RWPE2 (cell line): Measurements from ENCODE around the gene TTC28.
"Not testable (repeated sequence)": the region's sequence is repeated elsewhere in the genome, so short reads cannot be mapped to it uniquely, and the experiment has no call there.

ENCODE experiments used
- ATAC-seq: fragments of 200-7000 bp; cut with Tn5 transposase; 3 replicates; pipeline ENCODE4 v1.9.1; 2021; ENCODE audit warnings: low read depth
- DNase-seq: peaks from one replicate; pipeline ENCODE4 v3.0.0-alpha.2; 2020; ENCODE audit warnings: low spot score
- H3K27ac ChIP-seq: fragments of 450-650 bp; 2 replicates; pipeline ENCODE4 v1.5.1; 2017; ENCODE audit warnings: mild to moderate bottlenecking; ENCODE audit not compliant: poor library complexity, severe bottlenecking
- H3K27me3 ChIP-seq: fragments of 250-450 bp; sonication (Bioruptor Pico); 2 replicates; pipeline ENCODE4 v1.5.1; 2021; ENCODE audit warnings: mild to moderate bottlenecking, moderate library complexity; ENCODE audit not compliant: insufficient read depth, poor library complexity, severe bottlenecking
- H3K36me3 ChIP-seq: fragments of 250-450 bp; sonication (Bioruptor Pico); 2 replicates; pipeline ENCODE4 v1.5.1; 2020; ENCODE audit warnings: low read depth, mild to moderate bottlenecking, moderate library complexity
- H3K4me1 ChIP-seq: fragments of 250-450 bp; sonication (Bioruptor Pico); 2 replicates; pipeline ENCODE4 v1.5.1; 2021; ENCODE audit warnings: mild to moderate bottlenecking, moderate library complexity; ENCODE audit not compliant: insufficient read depth, poor library complexity, severe bottlenecking
- H3K4me3 ChIP-seq: fragments of 250-450 bp; sonication (Bioruptor Pico); 2 replicates; pipeline ENCODE4 v1.5.1; 2021; ENCODE audit warnings: mild to moderate bottlenecking, moderate library complexity; ENCODE audit not compliant: severe bottlenecking
- H3K9me3 ChIP-seq: fragments of 250-450 bp; sonication (Bioruptor Pico); 2 replicates; pipeline ENCODE4 v1.5.1; 2021; ENCODE audit warnings: mild to moderate bottlenecking, moderate library complexity; ENCODE audit not compliant: severe bottlenecking
- CTCF ChIP-seq: fragments of 450-650 bp; IDR thresholded peaks from one replicate; pipeline ENCODE4 v1.5.1; 2017; ENCODE audit warnings: mild to moderate bottlenecking, moderate library complexity; ENCODE audit not compliant: poor library complexity, severe bottlenecking

Gene TTC28

GRCh38 chr22:28366856-28367255 lies 312.8 kb downstream of the TTC28 start:
- TF ChIP-seq CTCF = no peak
- ATAC-seq (no peak), DNase-seq (no peak)
- no peaks in the 10 kb centered on the region for H3K4me1 ChIP-seq
- no peaks in the 10 kb centered on the region for H3K27me3 ChIP-seq
- H3K27ac ChIP-seq = no peak overlapping the region
- no peaks in the 10 kb centered on the region for H3K36me3 ChIP-seq
- no peak overlapping the region for H3K4me3 ChIP-seq
- H3K9me3 ChIP-seq = peaks cover 4% of the 10 kb centered on the region

GRCh38 chr22:28365371-28365770 lies 314.3 kb downstream of the TTC28 start:
- Histone ChIP-seq H3K27me3 (no peaks in the 10 kb centered on the region), H3K9me3 (peaks cover 4% of the 10 kb centered on the region), H3K4me1 (no peaks in the 10 kb centered on the region), H3K36me3 (no peaks in the 10 kb centered on the region), H3K27ac (no peak overlapping the region), H3K4me3 (no peak overlapping the region)
- DNase-seq (no peak), ATAC-seq (no peak)
- TF ChIP-seq CTCF = no peak

GRCh38 chr22:28364105-28364504 lies 315.5 kb downstream of the TTC28 start:
- not testable (repeated sequence) for H3K27me3 ChIP-seq, H3K4me3 ChIP-seq, H3K9me3 ChIP-seq, H3K27ac ChIP-seq, H3K36me3 ChIP-seq, H3K4me1 ChIP-seq, ATAC-seq, DNase-seq

GRCh38 chr22:28360939-28361338 lies 318.7 kb downstream of the TTC28 start:
- H3K36me3 ChIP-seq = no peaks in the 10 kb centered on the region
- H3K27me3 ChIP-seq = no peaks in the 10 kb centered on the region
- ATAC-seq (no peak), DNase-seq (no peak)
- H3K4me1 ChIP-seq = no peaks in the 10 kb centered on the region
- no peak overlapping the region for H3K27ac ChIP-seq
- TF ChIP-seq CTCF = no peak
- H3K4me3 ChIP-seq = no peak overlapping the region
- H3K9me3 ChIP-seq = peaks cover 4% of the 10 kb centered on the region

- no peak for DNase-seq
- Histone ChIP-seq H3K4me3 (no peak overlapping the region), H3K9me3 (peaks cover 3% of the 10 kb centered on the region), H3K27ac (no peak overlapping the region), H3K36me3 (no peaks in the 10 kb centered on the region), H3K4me1 (no peaks in the 10 kb centered on the region), H3K27me3 (no peaks in the 10 kb centered on the region)
- ATAC-seq = no peak
- no peak for TF ChIP-seq CTCF
Observed at GRCh38 chr22:28358312-28358711, 321.3 kb downstream of the TTC28 start.
